ENCODE data around the gene MAN2B2. TPM values are rescaled to one million over a fixed set of nuclear protein-coding genes. Genes with fewer than 3 reads are reported as not detected.

The MAN2B2 gene
- total RNA-seq, 2 experiments from 2014 or later, result 10.8 to 13.0 TPM

- Mint-ChIP-seq H3K27me3 (no peaks in the 10 kb centered on the region), H3K27ac (no peak overlapping the region), H3K9me3 (peaks cover 3% of the 10 kb centered on the region), H3K4me1 (ENCODE audit: low read depth) (no peaks in the 10 kb centered on the region), H3K4me3 (no peak overlapping the region), H3K36me3 (ENCODE audit: low read depth) (peaks cover 52% of the 10 kb centered on the region)
- ATAC-seq (no peak), DNase-seq (no peak)
- no peak for TF ChIP-seq CTCF (IDR thresholded peaks at IDR 0.05)
- ChIA-PET POLR2A (no interaction called here), CTCF (no interaction called here)
- intact Hi-C loops (cut with micrococcal nuclease), result no loop called here
Observed at GRCh38 chr4:6602289-6602688, 27.3 kb downstream of the MAN2B2 start.

- Mint-ChIP-seq H3K9me3 (peaks cover 3% of the 10 kb centered on the region), H3K27me3 (no peaks in the 10 kb centered on the region), H3K4me1 (ENCODE audit: low read depth) (peaks cover 6% of the 10 kb centered on the region), H3K36me3 (ENCODE audit: low read depth) (peaks cover 60% of the 10 kb centered on the region), H3K27ac (no peak overlapping the region), H3K4me3 (no peak overlapping the region)
- TF ChIP-seq CTCF (IDR thresholded peaks at IDR 0.05), result no peak
- POLR2A ChIA-PET, result no interaction called here
- intact Hi-C loops (cut with micrococcal nuclease), result no loop called here
- DNase-seq, result no peak
- CTCF ChIA-PET, result no interaction called here
- ATAC-seq, result no peak
Observed at GRCh38 chr4:6603128-6603527, 28.1 kb downstream of the MAN2B2 start.

GRCh38 chr4:6605114-6605513 is 30.1 kb downstream of the MAN2B2 start:
- CTCF ChIA-PET, result no interaction called here
- Mint-ChIP-seq H3K4me3 (no peak overlapping the region), H3K36me3 (ENCODE audit: low read depth) (peaks cover 67% of the 10 kb centered on the region), H3K9me3 (peaks cover 3% of the 10 kb centered on the region), H3K27ac (no peak overlapping the region), H3K4me1 (ENCODE audit: low read depth) (peaks cover 17% of the 10 kb centered on the region), H3K27me3 (no peaks in the 10 kb centered on the region)
- TF ChIP-seq CTCF (IDR thresholded peaks at IDR 0.05), result no peak
- intact Hi-C loops (cut with micrococcal nuclease), result no loop called here
- no peak for ATAC-seq
- POLR2A ChIA-PET, result no interaction called here
- no peak for DNase-seq

- Mint-ChIP-seq H3K27ac (no peak overlapping the region), H3K36me3 (ENCODE audit: low read depth) (peaks cover 67% of the 10 kb centered on the region), H3K9me3 (peaks cover 3% of the 10 kb centered on the region), H3K4me1 (ENCODE audit: low read depth) (peaks cover 17% of the 10 kb centered on the region), H3K4me3 (no peak overlapping the region), H3K27me3 (no peaks in the 10 kb centered on the region)
- POLR2A ChIA-PET, result no interaction called here
- intact Hi-C loops (cut with micrococcal nuclease), result no loop called here
- ATAC-seq, result no peak
- DNase-seq, result no peak
- TF ChIP-seq CTCF (IDR thresholded peaks at IDR 0.05), result no peak
- CTCF ChIA-PET, result no interaction called here
Observed at GRCh38 chr4:6605605-6606004, 30.6 kb downstream of the MAN2B2 start.

- CTCF ChIA-PET, result no interaction called here
- H3K27me3 Mint-ChIP-seq, result no peaks in the 10 kb centered on the region
- ATAC-seq (no peak), DNase-seq (no peak)
- H3K36me3 Mint-ChIP-seq (ENCODE audit: low read depth), result peaks cover 68% of the 10 kb centered on the region
- H3K4me3 Mint-ChIP-seq, result no peak overlapping the region
- H3K27ac Mint-ChIP-seq, result no peak overlapping the region
- POLR2A ChIA-PET, result interaction anchor here (0.9 kb wide), 1 partner anchor 16 kb away, joined by 3 read pairs; no protein-coding TSS in a partner anchor
- intact Hi-C loops (cut with micrococcal nuclease), result no loop called here
- peaks cover 3% of the 10 kb centered on the region for H3K9me3 Mint-ChIP-seq
- TF ChIP-seq CTCF (IDR thresholded peaks at IDR 0.05), result no peak
- peaks cover 17% of the 10 kb centered on the region for H3K4me1 Mint-ChIP-seq (ENCODE audit: low read depth)
Observed at GRCh38 chr4:6606465-6607235, 31.7 kb downstream of the MAN2B2 start.

Data from activated CD8-positive, alpha-beta T cell treated with anti-CD3 and anti-CD28 coated beads for 36 hours (primary cell).